Measurements from ENCODE around the gene GRM4. TPM values are rescaled to one million over a fixed set of nuclear protein-coding genes. Genes with fewer than 3 reads are reported as not detected.
A peak's percentile ranks its signal among the peaks of the same experiment; 100 is the strongest.

GRM4 gene
- total and polyA plus RNA-seq, 2 donors from 2014 or later: not detected

DNA sequence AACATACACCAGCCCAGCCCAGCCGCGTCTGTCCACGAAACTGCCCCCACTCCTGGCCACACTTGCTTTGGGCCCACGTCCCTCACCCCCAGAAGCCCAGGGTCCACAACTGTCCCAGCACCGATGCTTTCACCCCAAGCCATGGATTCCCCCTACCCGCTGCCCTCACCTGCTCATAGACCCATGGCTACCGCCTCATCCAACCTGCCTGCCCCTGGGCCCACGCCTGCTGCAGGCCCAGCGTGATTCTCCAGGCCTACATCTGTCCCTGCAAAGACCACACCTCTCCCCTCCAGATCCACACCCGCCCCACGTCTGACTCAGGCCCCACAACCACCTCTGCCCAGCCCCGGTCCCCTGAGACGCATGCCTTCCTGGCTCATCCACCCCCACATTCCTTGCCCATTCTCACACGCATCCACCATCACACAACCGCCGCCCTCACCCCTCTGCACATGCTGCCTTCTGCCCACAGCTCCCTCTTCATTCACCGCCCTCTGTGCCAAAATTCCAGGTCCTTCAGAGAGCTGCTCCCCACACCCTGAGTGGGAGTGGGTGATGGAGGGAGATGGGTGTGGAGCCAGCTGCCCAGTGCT lies 86.7 kb downstream of the GRM4 start:
- H3K4me3 ChIP-seq (ENCODE audit: low read length in 3 of 3): no peak overlapping the region
- H3K27ac ChIP-seq (ENCODE audit: low read depth in 2 of 2, low read length in 2 of 2): no peak overlapping the region
- no peaks in the 10 kb centered on the region for H3K27me3 ChIP-seq (ENCODE audit: control insufficient read depth, insufficient read depth, low read length)
- DNase-seq (peak in 1 of 5 donors; percentile 25), FAIRE-seq (no peak)
- TF ChIP-seq, protein P1, sequence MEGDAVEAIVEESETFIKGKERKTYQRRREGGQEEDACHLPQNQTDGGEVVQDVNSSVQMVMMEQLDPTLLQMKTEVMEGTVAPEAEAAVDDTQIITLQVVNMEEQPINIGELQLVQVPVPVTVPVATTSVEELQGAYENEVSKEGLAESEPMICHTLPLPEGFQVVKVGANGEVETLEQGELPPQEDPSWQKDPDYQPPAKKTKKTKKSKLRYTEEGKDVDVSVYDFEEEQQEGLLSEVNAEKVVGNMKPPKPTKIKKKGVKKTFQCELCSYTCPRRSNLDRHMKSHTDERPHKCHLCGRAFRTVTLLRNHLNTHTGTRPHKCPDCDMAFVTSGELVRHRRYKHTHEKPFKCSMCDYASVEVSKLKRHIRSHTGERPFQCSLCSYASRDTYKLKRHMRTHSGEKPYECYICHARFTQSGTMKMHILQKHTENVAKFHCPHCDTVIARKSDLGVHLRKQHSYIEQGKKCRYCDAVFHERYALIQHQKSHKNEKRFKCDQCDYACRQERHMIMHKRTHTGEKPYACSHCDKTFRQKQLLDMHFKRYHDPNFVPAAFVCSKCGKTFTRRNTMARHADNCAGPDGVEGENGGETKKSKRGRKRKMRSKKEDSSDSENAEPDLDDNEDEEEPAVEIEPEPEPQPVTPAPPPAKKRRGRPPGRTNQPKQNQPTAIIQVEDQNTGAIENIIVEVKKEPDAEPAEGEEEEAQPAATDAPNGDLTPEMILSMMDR (IDR thresholded peaks at IDR 0.05; ENCODE audit: borderline replicate concordance, extremely low read depth, insufficient read depth): no peak
- intact Hi-C loops (cut with DNase I): no loop called here
- no peaks in the 10 kb centered on the region for H3K36me3 ChIP-seq (ENCODE audit: control insufficient read depth in 2 of 3, insufficient read depth in 3 of 3, low read length in 3 of 3)
- no peak overlapping the region for H3K9ac ChIP-seq (ENCODE audit: low read length in 3 of 3)
- H3K9me3 ChIP-seq (ENCODE audit: control insufficient read depth in 2 of 3, insufficient read depth in 1 of 3, low read length in 3 of 3): no peaks in the 10 kb centered on the region
- peaks cover 0 to 2% (median 0%) of the 10 kb centered on the region in 3 donors for H3K4me1 ChIP-seq (ENCODE audit: control insufficient read depth in 2 of 3, insufficient read depth in 2 of 3, low read depth in 1 of 3, low read length in 3 of 3)

DNA sequence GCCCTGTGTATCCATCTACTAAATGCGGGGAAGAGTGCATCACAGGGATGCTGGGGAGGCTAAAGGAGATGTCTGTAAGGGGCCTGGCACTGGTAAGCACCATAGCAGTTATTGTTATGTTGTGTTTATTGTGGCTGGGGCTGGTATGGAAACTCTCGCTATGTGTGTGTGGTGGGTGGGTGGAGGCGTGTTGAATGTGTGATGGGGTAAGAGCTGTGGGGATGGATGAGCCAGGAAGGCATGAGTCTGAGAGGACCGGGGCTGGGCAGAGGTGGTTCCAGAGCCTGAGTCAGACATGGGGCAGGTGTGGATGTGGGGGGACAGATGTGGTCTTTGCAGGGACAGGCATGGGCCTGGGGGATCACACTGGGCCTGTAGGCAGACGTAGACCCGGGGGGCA lies 88.1 kb downstream of the GRM4 start:
- Histone ChIP-seq H3K4me1 (ENCODE audit: control insufficient read depth in 2 of 3, insufficient read depth in 2 of 3, low read depth in 1 of 3, low read length in 3 of 3) (peaks cover 0 to 2% (median 0%) of the 10 kb centered on the region in 3 donors), H3K9me3 (ENCODE audit: control insufficient read depth in 2 of 3, insufficient read depth in 1 of 3, low read length in 3 of 3) (no peaks in the 10 kb centered on the region), H3K4me3 (ENCODE audit: low read length in 3 of 3) (no peak overlapping the region), H3K36me3 (ENCODE audit: control insufficient read depth in 2 of 3, insufficient read depth in 3 of 3, low read length in 3 of 3) (no peaks in the 10 kb centered on the region), H3K9ac (ENCODE audit: low read length in 3 of 3) (no peak overlapping the region), H3K27me3 (ENCODE audit: control insufficient read depth, insufficient read depth, low read length) (no peaks in the 10 kb centered on the region), H3K27ac (ENCODE audit: low read depth in 2 of 2, low read length in 2 of 2) (no peak overlapping the region)
- DNase-seq (no peak), FAIRE-seq (no peak)
- TF ChIP-seq, protein P1 (IDR thresholded peaks at IDR 0.05; ENCODE audit: borderline replicate concordance, extremely low read depth, insufficient read depth): no peak
- intact Hi-C loops (cut with DNase I): no loop called here

DNA sequence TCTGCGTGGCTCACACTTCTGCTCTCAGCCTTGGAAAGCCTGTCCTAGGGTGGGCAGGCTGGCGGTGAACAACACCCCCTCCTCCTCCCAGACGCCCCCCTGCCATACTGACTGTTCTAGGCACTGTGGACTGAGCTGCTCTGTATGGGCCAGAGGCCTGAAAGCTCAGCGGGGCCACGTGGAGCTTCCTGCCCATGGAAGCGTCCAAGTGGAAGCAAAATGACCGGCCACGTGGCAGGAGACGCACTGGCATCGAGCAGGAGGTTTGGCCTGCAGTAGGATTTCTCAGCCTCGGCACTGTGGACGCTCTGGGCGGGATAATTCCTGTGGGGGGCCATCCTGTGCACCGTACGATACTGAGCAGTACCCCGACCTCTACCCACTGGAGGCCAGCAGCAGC lies 88.7 kb downstream of the GRM4 start:
- DNase-seq (no peak), FAIRE-seq (no peak)
- H3K9ac ChIP-seq (ENCODE audit: low read length in 3 of 3): no peak overlapping the region
- intact Hi-C loops (cut with DNase I): no loop called here
- TF ChIP-seq, protein P1 (IDR thresholded peaks at IDR 0.05; ENCODE audit: borderline replicate concordance, extremely low read depth, insufficient read depth): no peak
- H3K27ac ChIP-seq (ENCODE audit: low read depth in 2 of 2, low read length in 2 of 2): no peak overlapping the region
- H3K36me3 ChIP-seq (ENCODE audit: control insufficient read depth in 2 of 3, insufficient read depth in 3 of 3, low read length in 3 of 3): no peaks in the 10 kb centered on the region
- no peaks in the 10 kb centered on the region for H3K9me3 ChIP-seq (ENCODE audit: control insufficient read depth in 2 of 3, insufficient read depth in 1 of 3, low read length in 3 of 3)
- peaks cover 0 to 2% (median 0%) of the 10 kb centered on the region in 3 donors for H3K4me1 ChIP-seq (ENCODE audit: control insufficient read depth in 2 of 3, insufficient read depth in 2 of 3, low read depth in 1 of 3, low read length in 3 of 3)
- no peaks in the 10 kb centered on the region for H3K27me3 ChIP-seq (ENCODE audit: control insufficient read depth, insufficient read depth, low read length)
- H3K4me3 ChIP-seq (ENCODE audit: low read length in 3 of 3): no peak overlapping the region
